ENCODE results near the gene TPSD1.
"Not testable (repeated sequence)": the region's sequence is repeated elsewhere in the genome, so short reads cannot be mapped to it uniquely, and the experiment has no call there.

TPSD1 gene

GRCh38 chr16:1289477-1289866 lies 33.6 kb downstream of the TPSD1 start:
- Mint-ChIP-seq H3K4me1 (no peaks in the 10 kb centered on the region), H3K4me3 (no peak overlapping the region), H3K27ac (no peak overlapping the region), H3K36me3 (no peaks in the 10 kb centered on the region), H3K9me3 (no peaks in the 10 kb centered on the region)
- no peak for ATAC-seq
- DNase-seq (ENCODE audit: low spot score in 2 of 2) = no peak

GRCh38 chr16:1290063-1290501 lies 34.2 kb downstream of the TPSD1 start:
- peak; percentile 9 for ATAC-seq
- no peak for DNase-seq (ENCODE audit: low spot score in 2 of 2)
- Mint-ChIP-seq H3K4me3 (no peak overlapping the region), H3K9me3 (no peaks in the 10 kb centered on the region), H3K4me1 (no peaks in the 10 kb centered on the region), H3K27ac (no peak overlapping the region), H3K36me3 (no peaks in the 10 kb centered on the region)

- H3K9me3 Mint-ChIP-seq = no peaks in the 10 kb centered on the region
- H3K4me3 Mint-ChIP-seq = no peak overlapping the region
- no peaks in the 10 kb centered on the region for H3K36me3 Mint-ChIP-seq
- ATAC-seq (no peak), DNase-seq (ENCODE audit: low spot score in 2 of 2) (no peak)
- no peaks in the 10 kb centered on the region for H3K4me1 Mint-ChIP-seq
- no peak overlapping the region for H3K27ac Mint-ChIP-seq
These were observed 35.1 kb downstream of the TPSD1 start for GRCh38 chr16:1290860-1291575.

- H3K27ac Mint-ChIP-seq = no peak overlapping the region
- no peaks in the 10 kb centered on the region for H3K9me3 Mint-ChIP-seq
- H3K4me1 Mint-ChIP-seq = peaks cover under 1% of the 10 kb centered on the region
- no peak overlapping the region for H3K4me3 Mint-ChIP-seq
- no peaks in the 10 kb centered on the region for H3K36me3 Mint-ChIP-seq
- ATAC-seq (no peak), DNase-seq (ENCODE audit: low spot score in 2 of 2) (no peak)
These were observed 35.7 kb downstream of the TPSD1 start for GRCh38 chr16:1291576-1291974.

- not testable (repeated sequence) for DNase-seq (ENCODE audit: low spot score in 2 of 2); H3K27ac Mint-ChIP-seq; H3K9me3 Mint-ChIP-seq; H3K36me3 Mint-ChIP-seq; H3K4me1 Mint-ChIP-seq; H3K4me3 Mint-ChIP-seq; ATAC-seq
These were observed 36.3 kb downstream of the TPSD1 start for GRCh38 chr16:1292208-1292607.

- not testable (repeated sequence) for ATAC-seq; H3K4me1 Mint-ChIP-seq; H3K27ac Mint-ChIP-seq; H3K4me3 Mint-ChIP-seq; H3K9me3 Mint-ChIP-seq; H3K36me3 Mint-ChIP-seq; DNase-seq (ENCODE audit: low spot score in 2 of 2)
These were observed 36.9 kb downstream of the TPSD1 start for GRCh38 chr16:1292808-1293207.

- no peak for DNase-seq (ENCODE audit: low spot score in 2 of 2)
- Mint-ChIP-seq H3K36me3 (no peaks in the 10 kb centered on the region), H3K9me3 (no peaks in the 10 kb centered on the region), H3K27ac (no peak overlapping the region), H3K4me1 (peaks cover 7% of the 10 kb centered on the region), H3K4me3 (no peak overlapping the region)
- no peak for ATAC-seq
These were observed 38.2 kb downstream of the TPSD1 start for GRCh38 chr16:1293921-1294656.

GRCh38 chr16:1295465-1295864 lies 39.6 kb downstream of the TPSD1 start:
- ATAC-seq (no peak), DNase-seq (ENCODE audit: low spot score in 2 of 2) (no peak)
- H3K27ac Mint-ChIP-seq = no peak overlapping the region
- no peaks in the 10 kb centered on the region for H3K9me3 Mint-ChIP-seq
- H3K4me1 Mint-ChIP-seq = peaks cover 7% of the 10 kb centered on the region
- H3K36me3 Mint-ChIP-seq = no peaks in the 10 kb centered on the region
- H3K4me3 Mint-ChIP-seq = no peak overlapping the region

- peaks cover 11% of the 10 kb centered on the region for H3K4me1 Mint-ChIP-seq
- not testable (repeated sequence) for DNase-seq (ENCODE audit: low spot score in 2 of 2); H3K27ac Mint-ChIP-seq; H3K36me3 Mint-ChIP-seq; ATAC-seq; H3K9me3 Mint-ChIP-seq; H3K4me3 Mint-ChIP-seq
These were observed 40.8 kb downstream of the TPSD1 start for GRCh38 chr16:1296688-1297017.

GRCh38 chr16:1297018-1297696 lies 41.3 kb downstream of the TPSD1 start:
- no peak overlapping the region for H3K27ac Mint-ChIP-seq
- DNase-seq (ENCODE audit: low spot score in 2 of 2) = no peak
- no peak overlapping the region for H3K4me3 Mint-ChIP-seq

GRCh38 chr16:1298406-1298805 lies 42.5 kb downstream of the TPSD1 start:
- Mint-ChIP-seq H3K4me1 (peaks cover 15% of the 10 kb centered on the region), H3K27ac (no peak overlapping the region), H3K4me3 (no peak overlapping the region)

More at GRCh38 chr16:1297018-1297696, 41.3 kb downstream of the TPSD1 start:
- no peaks in the 10 kb centered on the region for H3K9me3 Mint-ChIP-seq
- ATAC-seq = peak; percentile 89
- H3K36me3 Mint-ChIP-seq = peaks cover 3% of the 10 kb centered on the region
- peaks cover 15% of the 10 kb centered on the region for H3K4me1 Mint-ChIP-seq

GRCh38 chr16:1299012-1299867 lies 43.4 kb downstream of the TPSD1 start:
- DNase-seq (ENCODE audit: low spot score in 2 of 2) (no peak), ATAC-seq (no peak)
- H3K4me1 Mint-ChIP-seq = peaks cover 22% of the 10 kb centered on the region
- no peak overlapping the region for H3K4me3 Mint-ChIP-seq
- H3K9me3 Mint-ChIP-seq = no peaks in the 10 kb centered on the region
- H3K27ac Mint-ChIP-seq = no peak overlapping the region
- H3K36me3 Mint-ChIP-seq = peaks cover 5% of the 10 kb centered on the region

More at GRCh38 chr16:1298406-1298805, 42.5 kb downstream of the TPSD1 start:
- ATAC-seq (no peak), DNase-seq (ENCODE audit: low spot score in 2 of 2) (no peak)
- H3K36me3 Mint-ChIP-seq = peaks cover 5% of the 10 kb centered on the region
- H3K9me3 Mint-ChIP-seq = no peaks in the 10 kb centered on the region

- Mint-ChIP-seq H3K4me3 (no peak overlapping the region), H3K36me3 (peaks cover 5% of the 10 kb centered on the region), H3K9me3 (no peaks in the 10 kb centered on the region), H3K27ac (no peak overlapping the region), H3K4me1 (peaks cover 25% of the 10 kb centered on the region)
- ATAC-seq (no peak), DNase-seq (ENCODE audit: low spot score in 2 of 2) (no peak)
These were observed 44.0 kb downstream of the TPSD1 start for GRCh38 chr16:1299868-1300203.

GRCh38 chr16:1300664-1301476 lies 45.0 kb downstream of the TPSD1 start:
- Mint-ChIP-seq H3K9me3 (no peaks in the 10 kb centered on the region), H3K4me1 (peaks cover 25% of the 10 kb centered on the region), H3K36me3 (peaks cover 5% of the 10 kb centered on the region), H3K4me3 (peak overlapping the region; percentile 49), H3K27ac (no peak overlapping the region)
- DNase-seq (ENCODE audit: low spot score in 2 of 2) = peak; percentile 81 to 90
- peak; percentile 79 for ATAC-seq

Measured in stimulated activated effector memory CD8-positive, alpha-beta T cell treated with anti-CD3 and anti-CD28 coated beads, Interleukin-12 subunit alpha, Interleukin-12 subunit beta, amount 100 ng/mL, for 72 hours (primary cell).